Natural killer cell (primary cell): ENCODE data around the gene RNF223. TPM values are rescaled to one million over a fixed set of nuclear protein-coding genes. Genes with fewer than 3 reads are reported as not detected.

ENCODE experiments used
- ATAC-seq, 3 donors: fragments of 150-1000 bp in 2 of 3; fragments of 200-7000 bp in 1 of 3; cut with Tn5 transposase; 1 replicate in 1 of 3; 2 replicates in 2 of 3; pipeline ENCODE4 v1.10.0; 2021; ENCODE audit warnings: mild to moderate bottlenecking in 2 of 3, moderate library complexity in 2 of 3
- DNase-seq, 2 donors: peaks; one replicate each; pipeline versions ENCODE4 v3.0.0 to v3.0.0-alpha.2; 2013 to 2021; ENCODE audit warnings: mixed read lengths in 1 of 2
- H3K27ac ChIP-seq: one replicate; pipeline ENCODE4 v1.5.1; 2013; ENCODE audit warnings: mild to moderate bottlenecking, low read length
- H3K27me3 ChIP-seq: one replicate; pipeline ENCODE4 v1.6.1; 2013; ENCODE audit warnings: low read length; ENCODE audit not compliant: control insufficient read depth, insufficient read depth
- H3K36me3 ChIP-seq: one replicate; pipeline ENCODE4 v1.6.1; 2013; ENCODE audit warnings: low read length; ENCODE audit not compliant: control insufficient read depth, insufficient read depth
- H3K4me1 ChIP-seq: one replicate; pipeline ENCODE4 v1.6.1; 2013; ENCODE audit warnings: low read length; ENCODE audit not compliant: control insufficient read depth, insufficient read depth
- H3K4me3 ChIP-seq: one replicate; pipeline ENCODE4 v1.5.1; 2013; ENCODE audit warnings: low read length
- H3K9me3 ChIP-seq: one replicate; pipeline ENCODE4 v1.6.1; 2013; ENCODE audit warnings: low read length; ENCODE audit not compliant: control insufficient read depth, insufficient read depth
- H3K27ac Mint-ChIP-seq, 2 donors: one replicate each; pipeline ENCODE4 v1.8.0; 2022; ENCODE audit warnings: mild to moderate bottlenecking in 2 of 2, mixed read lengths in 2 of 2, moderate library complexity in 1 of 2
- H3K27me3 Mint-ChIP-seq, 2 donors: one replicate each; pipeline ENCODE4 v1.8.0; 2022; ENCODE audit warnings: low read depth in 2 of 2, mixed read lengths in 2 of 2
- H3K36me3 Mint-ChIP-seq: one replicate; pipeline ENCODE4 v1.8.0; 2022; ENCODE audit warnings: mixed read lengths
- H3K4me1 Mint-ChIP-seq, 2 donors: one replicate each; pipeline ENCODE4 v1.8.0; 2022; ENCODE audit warnings: mixed read lengths in 2 of 2
- H3K4me3 Mint-ChIP-seq: one replicate; pipeline ENCODE4 v1.8.0; 2022; ENCODE audit warnings: mild to moderate bottlenecking, moderate library complexity, mixed read lengths
- H3K9me3 Mint-ChIP-seq, 2 donors: one replicate each; pipeline ENCODE4 v1.8.0; 2022; ENCODE audit warnings: mixed read lengths in 2 of 2
- WGBS: methylation state at CpG from one replicate; pipeline ENCODE4 v1.1.7; 2013; ENCODE audit warnings: missing lambda C conversion rate; ENCODE audit not compliant: insufficient coverage; 5-methylcytosine and 5-hydroxymethylcytosine counted together
- intact Hi-C: fragments of 100-400 bp; cut with micrococcal nuclease; formaldehyde crosslinking; loops from one replicate; pipeline ENCODE4 v1.14.2; 2022
- total RNA-seq, 4 donors: library from RNA; stranded (reverse); fragments of 120-200 nt in 1 of 4; gene quantifications; one replicate each; pipeline versions ENCODE4 v1.2.3 to v1.2.4, GENCODE V29; 2013 to 2022
- TF ChIP-seq, protein P1 (sequence below): fragments of 200-600 bp; IDR thresholded peaks from one replicate; pipeline ENCODE4 v1.8.0; 2022; ENCODE audit warnings: antibody characterized with exemption

Gene RNF223
- total RNA-seq, 3 donors from 2014 or later (not counting 1 experiment from before 2014, with no cell fraction given): not detected

DNA sequence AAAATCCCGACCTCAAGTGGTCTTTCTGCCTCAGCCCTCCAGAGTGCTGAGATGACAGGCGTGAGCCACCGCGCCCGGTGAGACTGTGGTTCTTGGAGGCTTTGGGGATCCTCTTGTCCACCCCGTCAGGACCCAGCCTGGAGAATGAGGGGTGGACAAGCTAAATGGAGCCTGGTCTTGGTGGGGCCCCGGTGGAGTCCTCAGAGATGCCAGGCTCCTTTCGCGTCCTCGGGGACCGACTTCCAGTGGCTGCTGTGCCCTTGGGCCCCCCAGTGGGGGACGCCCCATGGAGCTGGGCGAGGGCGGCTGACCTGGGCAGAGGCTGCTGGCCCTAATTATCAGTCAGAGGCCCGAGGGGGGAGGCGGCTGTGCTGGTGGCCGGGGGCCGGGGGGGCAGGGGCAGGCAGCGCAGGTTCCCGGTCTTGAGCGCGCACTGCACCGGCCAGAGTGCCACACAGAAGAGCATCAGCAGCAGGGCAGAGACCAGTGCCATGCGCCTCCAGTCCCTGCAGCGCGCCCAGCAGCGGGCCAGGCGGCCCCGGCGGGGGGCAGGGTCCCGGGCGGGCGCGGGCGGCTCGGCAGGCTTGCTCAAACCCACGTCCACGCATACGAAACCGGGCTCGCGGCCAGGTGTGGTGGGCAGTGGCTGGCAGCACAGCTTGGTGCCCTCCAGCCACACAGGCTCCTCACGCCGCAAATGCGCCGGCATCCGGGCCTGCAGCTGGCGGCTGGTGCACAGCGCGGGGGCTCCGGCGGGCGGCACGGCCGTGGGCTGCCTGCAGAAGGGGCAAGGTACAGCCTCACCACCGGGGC is 2.4 kb downstream of the RNF223 start:
- Mint-ChIP-seq H3K9me3 (no peaks in the 10 kb centered on the region), H3K27ac (no peak overlapping the region), H3K36me3 (no peaks in the 10 kb centered on the region), H3K27me3 (peaks cover 0 to 4% of the 10 kb centered on the region in 2 donors), H3K4me1 (peaks cover 0 to 5% of the 10 kb centered on the region in 2 donors), H3K4me3 (peak overlapping the region; percentile 13)
- intact Hi-C loops: no loop called here
- Histone ChIP-seq H3K4me3 (no peak overlapping the region), H3K27me3 (no peaks in the 10 kb centered on the region), H3K36me3 (no peaks in the 10 kb centered on the region), H3K9me3 (no peaks in the 10 kb centered on the region), H3K27ac (no peak overlapping the region), H3K4me1 (peaks cover 20% of the 10 kb centered on the region)
- no peak for ATAC-seq
- no peak for DNase-seq
- TF ChIP-seq, protein P1, sequence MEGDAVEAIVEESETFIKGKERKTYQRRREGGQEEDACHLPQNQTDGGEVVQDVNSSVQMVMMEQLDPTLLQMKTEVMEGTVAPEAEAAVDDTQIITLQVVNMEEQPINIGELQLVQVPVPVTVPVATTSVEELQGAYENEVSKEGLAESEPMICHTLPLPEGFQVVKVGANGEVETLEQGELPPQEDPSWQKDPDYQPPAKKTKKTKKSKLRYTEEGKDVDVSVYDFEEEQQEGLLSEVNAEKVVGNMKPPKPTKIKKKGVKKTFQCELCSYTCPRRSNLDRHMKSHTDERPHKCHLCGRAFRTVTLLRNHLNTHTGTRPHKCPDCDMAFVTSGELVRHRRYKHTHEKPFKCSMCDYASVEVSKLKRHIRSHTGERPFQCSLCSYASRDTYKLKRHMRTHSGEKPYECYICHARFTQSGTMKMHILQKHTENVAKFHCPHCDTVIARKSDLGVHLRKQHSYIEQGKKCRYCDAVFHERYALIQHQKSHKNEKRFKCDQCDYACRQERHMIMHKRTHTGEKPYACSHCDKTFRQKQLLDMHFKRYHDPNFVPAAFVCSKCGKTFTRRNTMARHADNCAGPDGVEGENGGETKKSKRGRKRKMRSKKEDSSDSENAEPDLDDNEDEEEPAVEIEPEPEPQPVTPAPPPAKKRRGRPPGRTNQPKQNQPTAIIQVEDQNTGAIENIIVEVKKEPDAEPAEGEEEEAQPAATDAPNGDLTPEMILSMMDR: no peak
- WGBS: 83% methylated on average over 56 of the region's 56 CpGs

DNA sequence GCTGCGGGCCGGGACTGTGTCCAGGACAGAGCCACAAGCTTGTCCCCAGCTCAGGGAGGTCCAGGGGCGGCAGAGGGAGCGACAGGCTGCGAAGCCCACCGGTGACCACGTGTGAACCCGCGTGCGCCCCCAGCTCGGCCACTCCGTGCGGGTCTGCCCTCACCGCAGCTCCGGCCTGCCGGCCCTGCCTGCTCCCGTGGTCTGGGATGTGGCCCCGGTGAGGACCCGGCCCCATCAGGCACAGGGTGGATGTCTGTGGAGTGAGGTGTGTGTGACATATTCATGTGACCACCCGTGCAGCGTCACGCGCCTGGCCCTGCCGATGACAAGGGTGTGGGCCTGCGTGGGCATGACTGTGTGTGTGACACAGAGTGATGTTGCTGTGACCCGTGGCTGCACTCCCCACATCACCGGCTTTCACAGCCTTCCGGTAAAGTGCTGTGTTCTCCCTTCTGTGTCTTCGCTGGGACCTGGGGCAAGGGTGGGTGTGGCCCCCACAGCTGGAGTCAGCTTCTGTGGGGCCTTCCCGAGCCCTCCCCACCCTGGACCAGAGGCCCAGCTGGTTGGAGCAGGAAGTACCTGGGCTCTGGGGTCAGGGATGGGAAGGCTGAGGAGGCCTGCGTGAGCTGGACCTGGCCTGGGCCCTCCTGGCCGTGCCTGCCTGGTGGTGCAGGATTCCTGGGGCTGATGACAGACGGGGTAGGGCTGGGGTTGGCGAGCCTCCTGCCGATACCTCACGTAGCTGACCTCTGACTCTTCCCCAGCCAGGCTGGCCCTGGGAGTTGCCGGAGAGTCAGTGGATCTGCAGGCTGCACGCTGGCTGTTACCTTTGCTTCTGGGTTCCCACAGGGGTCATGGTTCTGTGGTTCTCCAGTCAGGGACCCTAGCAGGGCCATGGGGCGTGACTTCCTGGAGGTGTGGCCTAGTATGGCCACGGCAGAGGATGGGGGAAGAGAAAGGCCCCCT is 4.1 kb downstream of the RNF223 start:
- H3K9me3 Mint-ChIP-seq: no peaks in the 10 kb centered on the region
- Histone ChIP-seq H3K4me1 (peaks cover 20% of the 10 kb centered on the region), H3K27ac (peak overlapping the region; percentile 43), H3K4me3 (no peak overlapping the region), H3K36me3 (no peaks in the 10 kb centered on the region), H3K9me3 (no peaks in the 10 kb centered on the region), H3K27me3 (no peaks in the 10 kb centered on the region)
- H3K27ac Mint-ChIP-seq: peak overlapping the region in 1 of 2 donors; percentile 79
- peaks cover 0 to 4% of the 10 kb centered on the region in 2 donors for H3K27me3 Mint-ChIP-seq
- ATAC-seq (peak in 2 of 3 donors; percentile 4 to 23), DNase-seq (peak in 1 of 2 donors; percentile 44)
- H3K4me1 Mint-ChIP-seq: peaks cover 0 to 5% of the 10 kb centered on the region in 2 donors
- 70% methylated on average over 40 of the region's 40 CpGs for WGBS
- no peaks in the 10 kb centered on the region for H3K36me3 Mint-ChIP-seq
- H3K4me3 Mint-ChIP-seq: peak overlapping the region; percentile 21
- TF ChIP-seq, protein P1: no peak
- intact Hi-C loops: no loop called here

DNA sequence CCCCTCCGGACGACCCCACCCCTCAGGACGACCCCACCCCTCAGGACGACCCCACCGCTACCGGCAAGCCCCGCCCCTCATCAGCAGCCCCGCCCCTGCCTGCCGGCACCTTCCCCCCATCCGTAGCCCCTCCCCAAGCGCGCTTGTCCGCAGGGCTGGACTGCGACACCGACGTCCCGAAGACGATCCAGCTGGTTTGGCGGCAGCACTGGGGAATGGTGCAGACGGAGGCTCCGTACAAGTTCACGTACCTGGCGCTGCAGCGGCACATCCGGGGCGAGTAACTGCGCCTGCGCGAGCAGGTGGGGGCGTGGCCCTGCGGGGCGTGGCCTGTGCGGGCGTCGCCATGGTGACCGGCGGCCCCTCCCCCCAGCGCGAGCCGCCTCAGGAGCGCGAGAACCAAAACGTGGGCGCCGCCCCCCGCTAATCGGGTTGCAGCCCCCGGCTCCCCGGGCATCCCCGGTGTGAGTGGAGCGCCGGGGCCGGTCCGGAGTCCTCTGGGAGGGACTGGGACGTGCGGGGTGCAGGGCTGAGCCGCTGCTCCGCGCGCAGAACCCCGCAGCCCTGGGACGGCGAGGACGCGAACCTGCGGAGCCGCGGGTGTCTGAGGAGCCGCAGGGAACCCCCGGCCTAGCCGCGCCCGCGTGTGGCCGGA is 4.9 kb downstream of the RNF223 start:
- Mint-ChIP-seq H3K9me3 (no peaks in the 10 kb centered on the region), H3K27ac (peak overlapping the region in 1 of 2 donors; percentile 56), H3K4me1 (peaks cover 0 to 8% of the 10 kb centered on the region in 2 donors), H3K36me3 (no peaks in the 10 kb centered on the region), H3K27me3 (no peaks in the 10 kb centered on the region), H3K4me3 (peak overlapping the region; percentile 83)
- intact Hi-C loops: no loop called here
- H3K4me3 ChIP-seq: peak overlapping the region; percentile 66
- DNase-seq (peak; percentile 90 to 95), ATAC-seq (peak; percentile 63 to 74 (median 72))
- TF ChIP-seq, protein P1: no peak
- H3K27ac ChIP-seq: peak overlapping the region; percentile 41
- H3K4me1 ChIP-seq: peaks cover 24% of the 10 kb centered on the region
- H3K9me3 ChIP-seq: no peaks in the 10 kb centered on the region
- no peaks in the 10 kb centered on the region for H3K36me3 ChIP-seq
- H3K27me3 ChIP-seq: no peaks in the 10 kb centered on the region
- 5% methylated on average over 72 of the region's 75 CpGs for WGBS
